K562 (cell line): Measurements from ENCODE around the gene CALML6. TPM values are rescaled to one million over a fixed set of nuclear protein-coding genes. Genes with fewer than 3 reads are reported as not detected.

Source experiments
- ATAC-seq: fragments of 200-7000 bp; cut with Tn5 transposase; 3 replicates; pipeline ENCODE4 v1.9.1; 2020; ENCODE audit warnings: moderate library complexity
- BruUV-seq: library from RNA; stranded (reverse); fragments of 400-500 nt; replicated peaks from 2 replicates; lab custom pipeline; 2021; lab: Mats Ljungman, UMichigan
- CTCF ChIA-PET: fragments of 300-600 bp; formaldehyde crosslinking; extraction: SDS; loops from one replicate; lab custom pipeline; 2021; ENCODE audit warnings: low intra/inter-chr PET ratio; lab: Yijun Ruan, JAX
- POLR2A ChIA-PET: fragments of 300-600, 350-650 bp; sonication (Branson Sonifier 250); formaldehyde crosslinking; extraction: SDS; loops from one replicate; lab custom pipeline; 2021; ENCODE audit warnings: antibody characterized with exemption, inconsistent platforms; lab: Yijun Ruan, JAX
- DNase-seq, 4 experiments: peaks; one replicate each; pipeline versions ENCODE4 v3.0.0 to v3.0.0-alpha.2; 2011 to 2018; ENCODE audit warnings: low spot score in 3 of 4, mixed read lengths in 3 of 4; ENCODE audit errors: extremely low read depth in 1 of 4
- FAIRE-seq: peaks from 2 replicates; lab custom pipeline; 2011; peaks lifted over from hg19 to GRCh38; lab: Jason Lieb, UNC
- H2AFZ ChIP-seq: 2 replicates; pipeline ENCODE4 v1.6.0; 2011; ENCODE audit warnings: low read depth, low read length, control low read depth, inconsistent platforms
- H3K27ac ChIP-seq: fragments of 200-600 bp; 3 replicates; pipeline ENCODE4 v1.8.0; 2011; ENCODE audit warnings: low read depth, mild to moderate bottlenecking, control low read depth, inconsistent platforms, low read length, moderate library complexity, mixed read lengths; ENCODE audit errors: extremely low read depth
- H3K27me3 ChIP-seq, 2 experiments: fragments of 300-600 bp in 1 of 2; 2 replicates in 1 of 2; 3 replicates in 1 of 2; pipeline versions ENCODE4 v1.6.0 to v1.8.0; 2011; ENCODE audit warnings: inconsistent platforms in 2 of 2, low read length in 2 of 2, mild to moderate bottlenecking in 1 of 2, mixed read lengths in 1 of 2, moderate library complexity in 1 of 2; ENCODE audit not compliant: control insufficient read depth in 2 of 2, insufficient read depth in 2 of 2
- H3K36me3 ChIP-seq: fragments of 300-600 bp; 3 replicates; pipeline ENCODE4 v1.8.0; 2011; ENCODE audit warnings: mild to moderate bottlenecking, low read length, inconsistent platforms; ENCODE audit not compliant: control insufficient read depth, insufficient read depth
- H3K4me1 ChIP-seq, 2 experiments: fragments of 200-600 bp in 1 of 2; replicated peaks in 1 of 2; 2 replicates in 1 of 2; 3 replicates in 1 of 2; pipeline versions ENCODE4 v1.5.1 to v1.8.0; 2011; ENCODE audit warnings: inconsistent platforms in 2 of 2, low read length in 2 of 2, mild to moderate bottlenecking in 1 of 2, mixed read lengths in 1 of 2, moderate library complexity in 1 of 2; ENCODE audit not compliant: control insufficient read depth in 2 of 2, insufficient read depth in 2 of 2
- H3K4me2 ChIP-seq: 2 replicates; pipeline ENCODE4 v1.6.1; 2011; ENCODE audit warnings: low read length, control low read depth, inconsistent platforms, mixed read lengths; ENCODE audit not compliant: insufficient read depth
- H3K4me3 ChIP-seq: fragments of 200-600 bp; sonication (generic), shearing (Covaris generic); 2 replicates; pipeline ENCODE4 v1.5.1; 2016; ENCODE audit warnings: control low read depth, inconsistent platforms
- H3K79me2 ChIP-seq: fragments of 200-600 bp; 3 replicates; pipeline ENCODE4 v1.8.0; 2011; ENCODE audit warnings: low read length, inconsistent platforms; ENCODE audit not compliant: control insufficient read depth, insufficient read depth
- H3K9ac ChIP-seq, 2 experiments: 2 replicates each; pipeline versions ENCODE4 v1.6.0 to v1.6.1; 2011; ENCODE audit warnings: low read depth in 2 of 2, low read length in 2 of 2, control low read depth in 1 of 2, inconsistent platforms in 1 of 2, mild to moderate bottlenecking in 1 of 2, mixed read lengths in 1 of 2; ENCODE audit not compliant: insufficient read depth in 1 of 2
- H3K9me1 ChIP-seq: one replicate; pipeline ENCODE4 v1.6.0; 2011; ENCODE audit warnings: inconsistent platforms, mild to moderate bottlenecking, low read length, moderate library complexity; ENCODE audit not compliant: control insufficient read depth, insufficient read depth
- H3K9me3 ChIP-seq: replicated peaks from 2 replicates; pipeline ENCODE4 v1.5.1; 2011; ENCODE audit warnings: low read depth, low read length, inconsistent platforms; ENCODE audit not compliant: control insufficient read depth, insufficient read depth
- H4K20me1 ChIP-seq: replicated peaks from 2 replicates; pipeline ENCODE4 v1.6.1; 2011; ENCODE audit warnings: low read length, inconsistent platforms, mixed read lengths; ENCODE audit not compliant: control insufficient read depth, insufficient read depth
- CSDE1 ChIP-seq, 2 experiments: fragments of 450-650 bp; IDR thresholded peaks; 2 replicates each; pipeline ENCODE4 v1.6.1; 2016; ENCODE audit warnings: mild to moderate bottlenecking in 1 of 2
- MTA2 ChIP-seq: fragments of 450-650 bp; IDR thresholded peaks from 2 replicates; pipeline ENCODE4 v1.6.1; 2016; ENCODE audit warnings: low read depth
- NCOA1 ChIP-seq: fragments of 450-650 bp; IDR thresholded peaks from 2 replicates; pipeline ENCODE4 v1.6.1; 2016; ENCODE audit warnings: low read depth
- RERE ChIP-seq: sonication (generic); formaldehyde crosslinking; IDR thresholded peaks from 2 replicates; pipeline ENCODE4 v1.8.0; 2023; ENCODE audit warnings: missing genetic modification reagents, mild to moderate bottlenecking, borderline replicate concordance
- RFX7 ChIP-seq: fragments of 250-450 bp; sonication (Bioruptor Pico); IDR thresholded peaks from 2 replicates; pipeline ENCODE4 v1.5.1; 2021; ENCODE audit warnings: mild to moderate bottlenecking
- SETDB1 ChIP-seq: IDR thresholded peaks from one replicate; pipeline ENCODE4 v1.6.1; 2012; ENCODE audit warnings: low read length, control low read depth, inconsistent platforms
- ZKSCAN1 ChIP-seq: fragments of 150-350 bp; IDR thresholded peaks from 2 replicates; pipeline ENCODE4 v1.6.1; 2016; ENCODE audit warnings: low read depth, low read length
- WGBS: fragments of 100-300 bp; shearing (Covaris generic); methylation state at CpG from one replicate; pipeline ENCODE4 v1.1.6; 2016; ENCODE audit warnings: low coverage, mixed read lengths; ENCODE audit not compliant: insufficient coverage; ENCODE audit errors: missing lambda C conversion rate; 5-methylcytosine and 5-hydroxymethylcytosine counted together
- in situ Hi-C: fragments of 300-500 bp; cut with MboI; formaldehyde crosslinking; loops from 4 replicates; pipeline ENCODE4 v1.15.0; 2018; ENCODE audit warnings: inconsistent platforms, mixed read lengths
- intact Hi-C: fragments of 100-400 bp; cut with micrococcal nuclease; formaldehyde crosslinking; loops from 2 replicates; pipeline ENCODE4 v1.14.2; 2022
- polyA plus RNA-seq, 8 experiments: library from polyadenylated mRNA; depleted of rRNA in 4 of 8; stranded (reverse) in 5 of 8; unstranded in 3 of 8; fragments of >200 nt; fragmentation: Nextera tagmentation in 2 of 8; fragmentation: Illumina TruSeq in 1 of 8; extraction: Ambion mirVana in 2 of 8; extraction: Trizol in 1 of 8; gene quantifications; 2 replicates each; pipeline versions ENCODE4 v1.2.1 to v1.2.3, GENCODE V29; 2011 to 2014; ENCODE audit warnings: inconsistent platforms in 1 of 8, missing spikeins in 1 of 8
- total RNA-seq, 7 experiments: library from RNA; depleted of rRNA in 6 of 7; stranded (reverse); fragments of >200 nt in 6 of 7; fragmentation: Illumina TruSeq in 2 of 7; extraction: Trizol in 2 of 7; gene quantifications; 2 replicates each; pipeline versions ENCODE4 v1.2.1 to v1.2.3, GENCODE V29; 2011 to 2021; ENCODE audit warnings: low replicate concordance in 1 of 7
- TF ChIP-seq, protein P1 (sequence below): conservative IDR thresholded peaks from 2 replicates; pipeline ENCODE4 v1.6.1; 2011; ENCODE audit warnings: low read depth, mild to moderate bottlenecking, low read length; ENCODE audit not compliant: control insufficient read depth

Gene CALML6
- total and polyA plus RNA-seq, 9 of the 15 experiments (the other 6 are each of a cell fraction or from before 2014, with no cell fraction given): 0.14 TPM; not detected in 8

DNA sequence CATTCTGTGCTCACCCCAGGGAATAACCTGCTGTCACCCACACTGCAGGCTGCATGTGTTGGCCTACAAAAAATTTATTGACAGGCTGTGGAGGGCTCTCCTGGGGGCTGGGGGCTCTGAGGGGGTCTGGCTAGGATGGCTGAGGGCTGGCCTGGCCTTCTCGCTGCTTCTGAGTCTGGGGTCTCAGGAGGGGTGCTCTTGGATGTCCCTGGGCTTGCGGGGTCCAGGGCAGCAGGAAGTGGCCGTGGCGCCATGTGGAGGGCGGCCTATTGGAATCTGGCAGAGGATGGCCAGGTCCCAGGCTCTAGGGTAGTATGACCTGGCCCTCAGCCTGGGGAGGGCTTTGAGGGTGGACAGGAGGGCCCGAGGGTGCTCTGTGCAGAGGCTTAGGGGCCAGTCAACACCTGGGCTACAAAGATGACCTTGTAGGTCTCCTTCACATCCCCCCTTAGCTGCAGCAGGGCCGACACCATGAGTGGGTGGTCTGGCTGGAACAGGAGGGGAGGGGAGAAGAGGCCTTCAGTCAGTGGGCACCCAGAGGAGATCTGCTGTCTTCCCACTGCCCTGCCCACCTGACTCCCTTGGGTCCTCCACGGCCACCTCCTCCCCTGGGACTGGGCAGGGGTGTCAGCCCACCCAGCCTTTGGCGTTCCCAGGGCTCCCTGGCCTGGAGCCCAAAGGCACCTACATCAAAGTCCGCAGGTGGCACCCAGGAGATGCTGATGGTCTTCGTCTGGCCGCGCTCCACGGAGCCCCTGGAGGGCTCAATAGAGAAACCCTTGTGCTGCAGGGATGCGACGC is 7.0 kb downstream of the CALML6 start:
- no peaks in the 10 kb centered on the region for H3K36me3 ChIP-seq
- BruUV-seq: no TSS peak
- WGBS: 21% methylated on average over 15 of the region's 16 CpGs
- peak overlapping the region in 1 of 2 experiments; percentile 37; a peak in 1 of 4 replicates for H3K9ac ChIP-seq
- H3K9me3 ChIP-seq: no peaks in the 10 kb centered on the region
- ATAC-seq (no peak), FAIRE-seq (no peak), DNase-seq (no peak)
- intact Hi-C loops: no loop called here
- peaks cover 9 to 92% of the 10 kb centered on the region in 2 experiments; a peak in 4 of 5 replicates for H3K4me1 ChIP-seq
- H2AFZ ChIP-seq: no peak overlapping the region
- CTCF ChIA-PET: no interaction called here
- peaks cover 8% of the 10 kb centered on the region for H4K20me1 ChIP-seq
- peaks cover 16 to 38% of the 10 kb centered on the region in 2 experiments; a peak in 4 of 5 replicates for H3K27me3 ChIP-seq
- no peak for TF ChIP-seq NCOA1
- H3K9me1 ChIP-seq: no peaks in the 10 kb centered on the region
- in situ Hi-C loops: no loop called here
- no peak overlapping the region for H3K27ac ChIP-seq
- POLR2A ChIA-PET: interaction anchor here (0.5 kb wide), 1 partner anchor 210 kb away, joined by 3 read pairs; no protein-coding TSS in a partner anchor
- no peak overlapping the region for H3K4me2 ChIP-seq
- H3K4me3 ChIP-seq: no peak overlapping the region
- no peaks in the 10 kb centered on the region for H3K79me2 ChIP-seq

DNA sequence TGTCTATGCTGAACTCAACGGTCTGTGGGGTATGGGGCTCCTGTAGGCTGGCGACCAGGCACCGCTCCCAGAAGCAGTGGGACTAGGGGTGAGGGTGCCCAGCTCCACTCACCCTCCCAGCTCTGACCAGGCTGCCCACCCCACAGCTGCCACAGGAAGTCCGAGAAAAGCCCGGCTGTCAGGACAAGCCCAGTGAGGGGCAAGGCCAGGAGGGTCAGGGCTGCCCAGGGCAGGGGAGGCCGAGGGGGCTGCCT is 7.6 kb downstream of the CALML6 start:
- no peaks in the 10 kb centered on the region for H3K79me2 ChIP-seq
- whole genome bisulfite sequencing: 25% methylated on average over 6 of the region's 6 CpGs
- FAIRE-seq (no peak), DNase-seq (no peak), ATAC-seq (no peak)
- no TSS peak for BruUV-seq
- no peak overlapping the region for H3K27ac ChIP-seq
- H3K4me3 ChIP-seq: no peak overlapping the region
- no peaks in the 10 kb centered on the region for H3K9me1 ChIP-seq
- H4K20me1 ChIP-seq: peaks cover 8% of the 10 kb centered on the region
- H3K9me3 ChIP-seq: no peaks in the 10 kb centered on the region
- ChIA-PET CTCF (no interaction called here), POLR2A (interaction anchor here (1.8 kb wide), 1 partner anchor 25 kb away, joined by 4 read pairs; no protein-coding TSS in a partner anchor)
- H3K36me3 ChIP-seq: no peaks in the 10 kb centered on the region
- peaks cover 17 to 43% of the 10 kb centered on the region in 2 experiments; a peak in 4 of 5 replicates for H3K27me3 ChIP-seq
- H3K9ac ChIP-seq: peak overlapping the region in 1 of 2 experiments; percentile 37; a peak in 1 of 4 replicates
- H2AFZ ChIP-seq: no peak overlapping the region
- TF ChIP-seq, protein P1, sequence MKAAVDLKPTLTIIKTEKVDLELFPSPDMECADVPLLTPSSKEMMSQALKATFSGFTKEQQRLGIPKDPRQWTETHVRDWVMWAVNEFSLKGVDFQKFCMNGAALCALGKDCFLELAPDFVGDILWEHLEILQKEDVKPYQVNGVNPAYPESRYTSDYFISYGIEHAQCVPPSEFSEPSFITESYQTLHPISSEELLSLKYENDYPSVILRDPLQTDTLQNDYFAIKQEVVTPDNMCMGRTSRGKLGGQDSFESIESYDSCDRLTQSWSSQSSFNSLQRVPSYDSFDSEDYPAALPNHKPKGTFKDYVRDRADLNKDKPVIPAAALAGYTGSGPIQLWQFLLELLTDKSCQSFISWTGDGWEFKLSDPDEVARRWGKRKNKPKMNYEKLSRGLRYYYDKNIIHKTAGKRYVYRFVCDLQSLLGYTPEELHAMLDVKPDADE: no peak
- TF ChIP-seq SETDB1 (no peak), ZKSCAN1 (no peak), RFX7 (CRISPR knock-in tag) (no peak), RERE (no peak), CSDE1 (IDR thresholded peaks at IDR 0.05) (no peak), MTA2 (no peak)
- TF ChIP-seq, all 486 proteins: peak for 0
- no peak overlapping the region for H3K4me2 ChIP-seq
- in situ Hi-C loops (no loop called here), intact Hi-C loops (no loop called here)
- H3K4me1 ChIP-seq: peaks cover 9 to 93% of the 10 kb centered on the region in 2 experiments; a peak in 4 of 5 replicates
